ENCODE measurements around the gene LRRFIP1.
"Not testable (repeated sequence)": the region's sequence is repeated elsewhere in the genome, so short reads cannot be mapped to it uniquely, and the experiment has no call there.

DNA sequence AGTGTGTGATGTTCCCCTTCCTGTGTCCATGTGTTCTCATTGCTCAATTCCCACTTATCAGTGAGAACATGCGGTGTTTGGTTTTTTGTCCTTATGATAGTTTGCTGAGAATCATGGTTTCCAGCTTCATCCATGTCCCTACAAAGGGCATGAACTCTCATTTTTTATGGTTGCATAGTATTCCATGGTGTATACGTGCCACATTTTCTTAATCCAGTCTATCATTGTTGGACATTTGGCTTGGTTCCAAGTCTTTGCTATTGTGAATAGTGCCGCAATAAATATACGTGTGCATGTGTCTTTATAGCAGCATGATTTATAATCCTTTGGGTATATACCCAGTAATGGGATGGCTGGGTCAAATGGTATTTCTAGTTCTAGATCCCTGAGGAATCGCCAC, 156.3 kb downstream of the LRRFIP1 start:
- TF ChIP-seq EZH2 (IDR thresholded peaks at IDR 0.05; ENCODE audit: borderline replicate concordance, low read depth, low read length, severe bottlenecking); CTCF (IDR thresholded peaks at IDR 0.05; ENCODE audit: extremely low read depth in 1 of 2, insufficient read depth in 1 of 2, low read depth in 1 of 2, low read length in 2 of 2): not testable (repeated sequence)

All from endothelial cell of umbilical vein (primary cell).